ENCODE data around the gene FARS2.

DNA sequence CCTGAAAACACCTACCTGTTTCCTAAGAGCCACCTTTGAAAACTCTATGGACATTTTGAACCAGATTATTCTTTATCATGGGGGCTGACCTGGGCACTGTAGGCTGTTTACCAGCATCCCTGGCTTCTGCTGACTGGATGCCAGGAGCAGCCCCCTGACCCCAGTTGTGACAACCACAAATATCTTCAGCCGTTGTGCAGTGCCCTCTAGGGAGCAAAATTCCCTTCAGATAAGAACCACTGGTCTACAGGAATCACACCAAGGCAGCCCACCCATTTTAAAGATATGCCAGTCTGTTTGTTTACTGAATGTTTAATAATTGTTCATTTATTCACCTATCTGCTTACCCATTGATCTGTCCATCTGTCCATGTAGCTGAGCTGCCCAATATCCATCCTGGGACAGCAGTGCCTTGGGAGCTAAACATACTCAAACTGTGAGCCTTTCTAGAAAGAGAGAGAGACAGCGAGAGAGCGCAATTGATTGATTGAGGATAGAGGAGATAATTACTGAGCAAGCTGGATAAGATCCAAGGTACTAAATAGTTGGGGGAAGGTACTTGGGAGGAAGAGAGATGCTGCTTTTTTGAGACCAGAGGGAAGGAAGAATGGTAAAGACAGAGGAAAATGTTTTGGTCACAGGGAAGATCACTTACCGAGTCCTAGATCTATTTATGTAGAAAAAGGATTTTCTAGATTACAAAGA is 468.7 kb downstream of the FARS2 start:
- TF ChIP-seq, protein P1, sequence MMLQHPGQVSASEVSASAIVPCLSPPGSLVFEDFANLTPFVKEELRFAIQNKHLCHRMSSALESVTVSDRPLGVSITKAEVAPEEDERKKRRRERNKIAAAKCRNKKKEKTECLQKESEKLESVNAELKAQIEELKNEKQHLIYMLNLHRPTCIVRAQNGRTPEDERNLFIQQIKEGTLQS (CRISPR knock-in tag; IDR thresholded peaks at IDR 0.05): no peak
- no peak for TF ChIP-seq TBP (CRISPR knock-in tag; IDR thresholded peaks at IDR 0.05)
- TF ChIP-seq, protein P2, sequence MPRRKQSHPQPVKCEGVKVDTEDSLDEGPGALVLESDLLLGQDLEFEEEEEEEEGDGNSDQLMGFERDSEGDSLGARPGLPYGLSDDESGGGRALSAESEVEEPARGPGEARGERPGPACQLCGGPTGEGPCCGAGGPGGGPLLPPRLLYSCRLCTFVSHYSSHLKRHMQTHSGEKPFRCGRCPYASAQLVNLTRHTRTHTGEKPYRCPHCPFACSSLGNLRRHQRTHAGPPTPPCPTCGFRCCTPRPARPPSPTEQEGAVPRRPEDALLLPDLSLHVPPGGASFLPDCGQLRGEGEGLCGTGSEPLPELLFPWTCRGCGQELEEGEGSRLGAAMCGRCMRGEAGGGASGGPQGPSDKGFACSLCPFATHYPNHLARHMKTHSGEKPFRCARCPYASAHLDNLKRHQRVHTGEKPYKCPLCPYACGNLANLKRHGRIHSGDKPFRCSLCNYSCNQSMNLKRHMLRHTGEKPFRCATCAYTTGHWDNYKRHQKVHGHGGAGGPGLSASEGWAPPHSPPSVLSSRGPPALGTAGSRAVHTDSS (CRISPR knock-in tag; conservative IDR thresholded peaks at IDR 0.05): no peak
- TF ChIP-seq, protein P3, sequence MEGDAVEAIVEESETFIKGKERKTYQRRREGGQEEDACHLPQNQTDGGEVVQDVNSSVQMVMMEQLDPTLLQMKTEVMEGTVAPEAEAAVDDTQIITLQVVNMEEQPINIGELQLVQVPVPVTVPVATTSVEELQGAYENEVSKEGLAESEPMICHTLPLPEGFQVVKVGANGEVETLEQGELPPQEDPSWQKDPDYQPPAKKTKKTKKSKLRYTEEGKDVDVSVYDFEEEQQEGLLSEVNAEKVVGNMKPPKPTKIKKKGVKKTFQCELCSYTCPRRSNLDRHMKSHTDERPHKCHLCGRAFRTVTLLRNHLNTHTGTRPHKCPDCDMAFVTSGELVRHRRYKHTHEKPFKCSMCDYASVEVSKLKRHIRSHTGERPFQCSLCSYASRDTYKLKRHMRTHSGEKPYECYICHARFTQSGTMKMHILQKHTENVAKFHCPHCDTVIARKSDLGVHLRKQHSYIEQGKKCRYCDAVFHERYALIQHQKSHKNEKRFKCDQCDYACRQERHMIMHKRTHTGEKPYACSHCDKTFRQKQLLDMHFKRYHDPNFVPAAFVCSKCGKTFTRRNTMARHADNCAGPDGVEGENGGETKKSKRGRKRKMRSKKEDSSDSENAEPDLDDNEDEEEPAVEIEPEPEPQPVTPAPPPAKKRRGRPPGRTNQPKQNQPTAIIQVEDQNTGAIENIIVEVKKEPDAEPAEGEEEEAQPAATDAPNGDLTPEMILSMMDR (CRISPR knock-in tag; IDR thresholded peaks at IDR 0.05): 0 out of 2 replicates have a peak, but pooled peaks have one; percentile 20
- no peak for TF ChIP-seq EZH2 (conservative IDR thresholded peaks at IDR 0.05; ENCODE audit: low read depth, low read length)
- TF ChIP-seq, protein P4, sequence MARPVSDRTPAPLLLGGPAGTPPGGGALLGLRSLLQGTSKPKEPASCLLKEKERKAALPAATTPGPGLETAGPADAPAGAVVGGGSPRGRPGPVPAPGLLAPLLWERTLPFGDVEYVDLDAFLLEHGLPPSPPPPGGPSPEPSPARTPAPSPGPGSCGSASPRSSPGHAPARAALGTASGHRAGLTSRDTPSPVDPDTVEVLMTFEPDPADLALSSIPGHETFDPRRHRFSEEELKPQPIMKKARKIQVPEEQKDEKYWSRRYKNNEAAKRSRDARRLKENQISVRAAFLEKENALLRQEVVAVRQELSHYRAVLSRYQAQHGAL (CRISPR knock-in tag; IDR thresholded peaks at IDR 0.05; ENCODE audit: not compliant biosample characterization): no peak

All from HepG2 (cell line).